IMR-90 (cell line): ENCODE results near the gene PRRC2B. TPM values are rescaled to one million over a fixed set of nuclear protein-coding genes. Genes with fewer than 3 reads are reported as not detected.
"Not testable (repeated sequence)": the region's sequence is repeated elsewhere in the genome, so short reads cannot be mapped to it uniquely, and the experiment has no call there.

ENCODE experiments used
- ATAC-seq: fragments of 200-7000 bp; cut with Tn5 transposase; 2 replicates; pipeline ENCODE4 v1.9.1; 2020; ENCODE audit warnings: low read depth, mild to moderate bottlenecking, moderate library complexity
- BruUV-seq: library from RNA; stranded (reverse); fragments of 400-500 nt; replicated peaks from 2 replicates; lab custom pipeline; 2021; lab: Mats Ljungman, UMichigan
- CTCF ChIA-PET: fragments of 300-600 bp; formaldehyde crosslinking; extraction: SDS; loops from one replicate; lab custom pipeline; 2021; ENCODE audit warnings: antibody characterized with exemption; lab: Yijun Ruan, JAX
- POLR2A ChIA-PET: fragments of 300-600 bp; sonication (Branson Sonifier 250); formaldehyde crosslinking; loops from one replicate; lab custom pipeline; 2022; ENCODE audit warnings: antibody characterized with exemption; ENCODE audit not compliant: unreplicated experiment; lab: Charles Lee
- DNase-seq: peaks from one replicate; pipeline ENCODE4 v3.0.0; 2013
- H2AFZ ChIP-seq: replicated peaks from 2 replicates; pipeline ENCODE3; 2013; ENCODE audit warnings: low read length, mild to moderate bottlenecking; ENCODE audit not compliant: poor library complexity
- H2AK5ac ChIP-seq: 2 replicates; pipeline ENCODE4 v1.6.1; 2013; ENCODE audit warnings: low read depth, low read length, inconsistent platforms
- H2AK9ac ChIP-seq: replicated peaks from 2 replicates; pipeline ENCODE3; 2013; ENCODE audit warnings: mild to moderate bottlenecking, low read depth, low read length, moderate library complexity; ENCODE audit not compliant: poor library complexity
- H2BK120ac ChIP-seq: 2 replicates; pipeline ENCODE4 v1.6.1; 2013; ENCODE audit warnings: low read depth, low read length, inconsistent platforms
- H2BK15ac ChIP-seq: 3 replicates; pipeline ENCODE4 v1.6.1; 2013; ENCODE audit warnings: low read depth, low read length, inconsistent platforms
- H2BK20ac ChIP-seq: 2 replicates; pipeline ENCODE4 v1.6.1; 2013; ENCODE audit warnings: low read depth, mild to moderate bottlenecking, inconsistent platforms, low read length, moderate library complexity
- H2BK5ac ChIP-seq: 2 replicates; pipeline ENCODE4 v1.6.1; 2013; ENCODE audit warnings: mild to moderate bottlenecking, low read depth, low read length, inconsistent platforms; ENCODE audit not compliant: poor library complexity, severe bottlenecking
- H3K14ac ChIP-seq: replicated peaks from 2 replicates; pipeline ENCODE4 v1.6.1; 2013; ENCODE audit warnings: low read depth, low read length, inconsistent platforms
- H3K18ac ChIP-seq: 2 replicates; pipeline ENCODE4 v1.6.1; 2013; ENCODE audit warnings: low read depth, low read length, control low read depth
- H3K23ac ChIP-seq: 2 replicates; pipeline ENCODE4 v1.6.1; 2013; ENCODE audit warnings: low read depth, low read length, inconsistent platforms
- H3K27ac ChIP-seq: 2 replicates; pipeline ENCODE4 v1.5.1; 2013; ENCODE audit warnings: mild to moderate bottlenecking, control low read depth, low read length; ENCODE audit not compliant: insufficient read depth
- H3K27me3 ChIP-seq: 2 replicates; pipeline ENCODE4 v1.6.1; 2013; ENCODE audit warnings: low read length; ENCODE audit not compliant: control insufficient read depth, insufficient read depth
- H3K36me3 ChIP-seq: 2 replicates; pipeline ENCODE4 v1.6.1; 2013; ENCODE audit warnings: low read length, mixed read lengths; ENCODE audit not compliant: control insufficient read depth, insufficient read depth
- H3K4ac ChIP-seq: 2 replicates; pipeline ENCODE4 v1.6.1; 2013; ENCODE audit warnings: low read depth, low read length, inconsistent platforms
- H3K4me1 ChIP-seq: 2 replicates; pipeline ENCODE4 v1.6.1; 2013; ENCODE audit warnings: low read length, mixed read lengths; ENCODE audit not compliant: control insufficient read depth, insufficient read depth
- H3K4me2 ChIP-seq: 2 replicates; pipeline ENCODE4 v1.6.1; 2013; ENCODE audit warnings: low read depth, mild to moderate bottlenecking, control low read depth, low read length, moderate library complexity
- H3K4me3 ChIP-seq: 2 replicates; pipeline ENCODE4 v1.5.1; 2013; ENCODE audit warnings: low read depth, mild to moderate bottlenecking, control low read depth, low read length, moderate library complexity; ENCODE audit not compliant: insufficient read depth
- H3K56ac ChIP-seq: 2 replicates; pipeline ENCODE4 v1.6.1; 2013; ENCODE audit warnings: low read length, inconsistent platforms; ENCODE audit not compliant: insufficient read depth; ENCODE audit errors: extremely low read depth
- H3K79me1 ChIP-seq, 2 experiments: 2 replicates each; pipeline ENCODE4 v1.6.1; 2013; ENCODE audit warnings: low read length in 2 of 2, inconsistent platforms in 1 of 2, low read depth in 1 of 2
- H3K9ac ChIP-seq: 2 replicates; pipeline ENCODE4 v1.6.1; 2013; ENCODE audit warnings: low read depth, low read length, control low read depth
- H3K9me1 ChIP-seq: 2 replicates; pipeline ENCODE4 v1.6.1; 2013; ENCODE audit warnings: low read length, inconsistent platforms; ENCODE audit not compliant: insufficient read depth
- H3K9me3 ChIP-seq: 2 replicates; pipeline ENCODE4 v1.6.1; 2013; ENCODE audit warnings: low read length; ENCODE audit not compliant: control insufficient read depth, insufficient read depth
- H4K20me1 ChIP-seq: 2 replicates; pipeline ENCODE4 v1.6.1; 2013; ENCODE audit warnings: low read length, inconsistent platforms; ENCODE audit not compliant: insufficient read depth
- H4K5ac ChIP-seq: 2 replicates; pipeline ENCODE4 v1.6.1; 2013; ENCODE audit warnings: mild to moderate bottlenecking, low read depth, low read length, control low read depth
- H4K8ac ChIP-seq, 2 experiments: 2 replicates each; pipeline ENCODE4 v1.6.1; 2013; ENCODE audit warnings: low read depth in 2 of 2, low read length in 2 of 2, control low read depth in 1 of 2, inconsistent platforms in 1 of 2
- H4K91ac ChIP-seq: 2 replicates; pipeline ENCODE4 v1.6.1; 2013; ENCODE audit warnings: low read depth, low read length, inconsistent platforms; ENCODE audit not compliant: insufficient read depth
- RFX5 ChIP-seq: IDR thresholded peaks from 2 replicates; pipeline ENCODE4 v1.8.0; 2012; ENCODE audit warnings: low read depth, mild to moderate bottlenecking, low read length, moderate library complexity
- WGBS, 2 experiments: methylation state at CpG; one replicate each; pipeline versions ENCODE4 v1.1.5 to v1.1.7; 2013; ENCODE audit warnings: missing lambda C conversion rate in 2 of 2; ENCODE audit not compliant: insufficient read length in 1 of 2; ENCODE audit errors: extremely low coverage in 2 of 2; 5-methylcytosine and 5-hydroxymethylcytosine counted together
- dilution Hi-C: fragments of 300-500 bp; cut with HindIII; formaldehyde crosslinking; loops from one replicate; pipeline ENCODE4 v1.14.3; 2018; ENCODE audit warnings: low sequenced_read_pairs; ENCODE audit not compliant: unreplicated experiment
- in situ Hi-C: fragments of 300-500 bp; cut with MboI; formaldehyde crosslinking; loops from 3 replicates; pipeline ENCODE4 v1.14.3; 2019; ENCODE audit warnings: low sequenced_read_pairs, inconsistent platforms, mixed read lengths
- intact Hi-C: fragments of 100-400 bp; cut with micrococcal nuclease; formaldehyde crosslinking; loops from 2 replicates; pipeline ENCODE4 v1.10.0; 2022
- polyA plus RNA-seq, 3 experiments: library from polyadenylated mRNA; depleted of rRNA; stranded (reverse); fragments of >200 nt; gene quantifications; 2 replicates each; pipeline ENCODE4 v1.2.3, GENCODE V29; 2012; ENCODE audit warnings: low replicate concordance in 1 of 3
- total RNA-seq: library from RNA; depleted of rRNA; stranded (reverse); fragments of >200 nt; gene quantifications from 2 replicates; pipeline ENCODE4 v1.2.3, GENCODE V29; 2012

PRRC2B gene
- total and polyA plus RNA-seq, 2 of the 4 experiments (the other 2 are of a cell fraction) = 19.4 to 39.1 TPM

DNA sequence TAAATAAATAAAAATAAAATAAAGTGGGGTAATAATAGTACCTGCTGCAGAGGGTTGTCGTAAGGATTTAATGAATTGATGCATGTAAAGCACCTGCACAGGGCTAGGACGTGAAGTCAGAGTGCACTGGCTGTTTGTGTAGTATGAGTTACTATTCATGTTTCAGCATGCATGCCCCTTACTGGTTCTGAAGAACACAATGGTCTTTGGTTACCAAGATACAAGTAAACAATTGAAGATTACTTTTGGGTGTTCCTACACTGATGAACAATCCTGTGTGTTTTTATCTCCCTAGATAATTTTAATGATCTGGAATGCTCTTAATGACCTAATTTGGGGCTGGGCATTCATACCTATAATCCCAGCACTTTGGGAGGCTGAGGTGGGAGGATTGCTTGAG is 23.2 kb upstream of the PRRC2B start:
- Histone ChIP-seq H3K4me3 (no peak overlapping the region), H3K9me3 (no peaks in the 10 kb centered on the region), H3K36me3 (no peaks in the 10 kb centered on the region), H3K4me2 (no peak overlapping the region), H4K20me1 (no peaks in the 10 kb centered on the region), H3K14ac (no peak overlapping the region), H4K5ac (no peak overlapping the region), H2BK20ac (no peak overlapping the region), H2AK9ac (no peak overlapping the region), H2AFZ (no peak overlapping the region), H3K9ac (no peak overlapping the region), H4K91ac (no peak overlapping the region), H3K56ac (no peak overlapping the region), H3K27ac (no peak overlapping the region), H2BK120ac (no peak overlapping the region), H3K23ac (no peak overlapping the region), H3K9me1 (no peaks in the 10 kb centered on the region; the same call in 1 of the 2 replicates), H3K27me3 (no peaks in the 10 kb centered on the region), H3K4me1 (peaks cover 7% of the 10 kb centered on the region), H2BK5ac (no peak overlapping the region), H3K79me1 (peaks cover 0 to 7% of the 10 kb centered on the region in 2 experiments; a peak in 1 of 4 replicates), H3K4ac (no peak overlapping the region), H2AK5ac (no peak overlapping the region), H2BK15ac (no peak overlapping the region), H3K18ac (no peak overlapping the region), H4K8ac (no peak overlapping the region)
- no peak for TF ChIP-seq RFX5
- in situ Hi-C loops = no loop called here
- WGBS, 2 experiments = no CpG with 5 or more reads among the region's 2 CpGs
- intact Hi-C loops = no loop called here
- POLR2A ChIA-PET = no interaction called here
- no peak for ATAC-seq
- BruUV-seq = no TSS peak
- DNase-seq = no peak
- CTCF ChIA-PET = interaction anchor here (0.7 kb wide), 1 partner anchor 65 kb away, joined by 5 read pairs; no protein-coding TSS in a partner anchor
- dilution Hi-C loops = no loop called here

DNA sequence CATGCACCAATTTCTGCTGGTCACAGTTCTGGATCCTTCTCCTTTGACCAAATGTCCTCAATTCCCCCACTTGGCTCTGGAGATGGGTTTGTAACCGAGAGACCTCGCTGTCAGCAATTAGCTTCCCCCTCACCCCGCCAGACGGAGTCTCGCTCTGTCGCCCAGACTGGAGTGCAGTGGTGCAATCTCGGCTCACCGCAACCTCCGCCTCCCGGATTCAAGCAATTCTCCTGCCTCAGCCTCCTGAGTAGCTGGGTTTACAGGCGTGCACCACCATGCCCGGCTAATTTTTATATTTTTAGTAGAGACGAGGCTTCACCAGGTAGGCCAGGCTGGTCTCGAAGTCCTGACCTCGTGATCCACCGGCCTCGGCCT is 21.3 kb upstream of the PRRC2B start:
- H4K5ac ChIP-seq = peak overlapping the region; percentile 25
- H3K4me3 ChIP-seq = peak overlapping the region; percentile 65
- H2AK9ac ChIP-seq, H3K79me1 ChIP-seq, H2BK5ac ChIP-seq, H3K18ac ChIP-seq, CTCF ChIA-PET, in situ Hi-C loops, H3K4me1 ChIP-seq, DNase-seq, H3K36me3 ChIP-seq, intact Hi-C loops, H2BK20ac ChIP-seq, H3K4ac ChIP-seq, H3K23ac ChIP-seq, H2AK5ac ChIP-seq, H3K27me3 ChIP-seq, dilution Hi-C loops, H4K20me1 ChIP-seq, H2BK15ac ChIP-seq, H2BK120ac ChIP-seq, ATAC-seq, H3K9me1 ChIP-seq, H3K9me3 ChIP-seq, H3K56ac ChIP-seq, BruUV-seq, H4K91ac ChIP-seq: not testable (repeated sequence)
- WGBS, 2 experiments = 4% methylated on average over 4 of the region's 17 CpGs; no CpG with 5 or more reads in 1 of the 2 experiments
- peak overlapping the region; percentile 51; the same call in 1 of the 2 replicates for H3K14ac ChIP-seq
- H3K4me2 ChIP-seq = peak overlapping the region; percentile 85
- H4K8ac ChIP-seq = peak overlapping the region; percentile 50 to 84; a peak in 2 of 4 replicates
- POLR2A ChIA-PET = interaction anchor here (0.6 kb wide), 1 partner anchor 11 kb away, joined by 3 read pairs; no protein-coding TSS in a partner anchor
- peak overlapping the region; percentile 96 for H2AFZ ChIP-seq
- peak overlapping the region; percentile 68; the same call in 1 of the 2 replicates for H3K9ac ChIP-seq
- H3K27ac ChIP-seq = peak overlapping the region; percentile 70; the same call in 1 of the 2 replicates
